GM12878 (cell line): ENCODE measurements around the gene BPTF. TPM values are rescaled to one million over a fixed set of nuclear protein-coding genes. Genes with fewer than 3 reads are reported as not detected.
A peak's percentile ranks its signal among the peaks of the same experiment; 100 is the strongest.

Source experiments
- ATAC-seq: fragments of 200-7000 bp; cut with Tn5 transposase; 3 replicates; pipeline ENCODE4 v1.9.1; 2020; ENCODE audit warnings: mild to moderate bottlenecking, moderate library complexity
- BruUV-seq: library from RNA; stranded (reverse); fragments of 400-500 nt; replicated peaks from 2 replicates; lab custom pipeline; 2021; lab: Mats Ljungman, UMichigan
- CTCF ChIA-PET: fragments of 300-600 bp; sonication (Branson Sonifier 250); formaldehyde crosslinking; extraction: SDS; loops from one replicate; lab custom pipeline; 2021; ENCODE audit warnings: inconsistent platforms; lab: Yijun Ruan, JAX
- POLR2A ChIA-PET: fragments of 350-600 bp; formaldehyde crosslinking; extraction: SDS; loops from one replicate; lab custom pipeline; 2021; ENCODE audit warnings: inconsistent platforms; lab: Charles Lee
- RAD21 ChIA-PET: fragments of 300-600 bp; sonication (Branson Sonifier 250); formaldehyde crosslinking; loops from one replicate; lab custom pipeline; 2023; ENCODE audit warnings: antibody characterized with exemption; ENCODE audit not compliant: unreplicated experiment; lab: Charles Lee
- SMC1A ChIA-PET: fragments of 300-600 bp; sonication (Branson Sonifier 250); formaldehyde crosslinking; loops from one replicate; lab custom pipeline; 2023; ENCODE audit not compliant: unreplicated experiment, uncharacterized antibody; lab: Charles Lee
- DNase-seq: peaks from one replicate; pipeline ENCODE4 v3.0.0-alpha.2; 2011; ENCODE audit warnings: low read depth, low spot score
- FAIRE-seq: peaks from 3 replicates; lab custom pipeline; 2011; peaks lifted over from hg19 to GRCh38; lab: Jason Lieb, UNC
- H2AFZ ChIP-seq: 2 replicates; pipeline ENCODE4 v1.6.0; 2011; ENCODE audit warnings: low read depth, low read length, control low read depth; ENCODE audit not compliant: control insufficient read depth
- H3K27ac ChIP-seq: 2 replicates; pipeline ENCODE4 v1.5.1; 2011; ENCODE audit warnings: control low read depth; ENCODE audit not compliant: control insufficient read depth, insufficient read depth
- H3K27me3 ChIP-seq, 2 experiments: replicated peaks in 1 of 2; 2 replicates each; pipeline versions ENCODE4 v1.6.0 to v1.6.1; 2011; ENCODE audit warnings: low read length in 1 of 2; ENCODE audit not compliant: control insufficient read depth in 2 of 2, insufficient read depth in 2 of 2
- H3K36me3 ChIP-seq, 2 experiments: 2 replicates each; pipeline ENCODE4 v1.5.1; 2011; ENCODE audit warnings: low read length in 1 of 2; ENCODE audit not compliant: control insufficient read depth in 2 of 2, insufficient read depth in 2 of 2
- H3K4me1 ChIP-seq: 2 replicates; pipeline ENCODE4 v1.6.1; 2011; ENCODE audit warnings: mild to moderate bottlenecking, low read length, moderate library complexity, mixed read lengths; ENCODE audit not compliant: control insufficient read depth, insufficient read depth
- H3K4me2 ChIP-seq: 2 replicates; pipeline ENCODE4 v1.6.0; 2011; ENCODE audit warnings: control low read depth; ENCODE audit not compliant: control insufficient read depth, insufficient read depth
- H3K4me3 ChIP-seq: fragments of 200-600 bp; sonication (generic); 2 replicates; pipeline ENCODE4 v1.5.1; 2016
- H3K79me2 ChIP-seq: 2 replicates; pipeline ENCODE4 v1.6.0; 2011; ENCODE audit warnings: low read length; ENCODE audit not compliant: control insufficient read depth, insufficient read depth
- H3K9ac ChIP-seq: 2 replicates; pipeline ENCODE4 v1.8.0; 2011; ENCODE audit warnings: low read length, control low read depth, mixed read lengths; ENCODE audit not compliant: control insufficient read depth, insufficient read depth
- H3K9me3 ChIP-seq: replicated peaks from 3 replicates; pipeline ENCODE4 v1.5.1; 2011; ENCODE audit warnings: mild to moderate bottlenecking, low read length; ENCODE audit not compliant: control insufficient read depth, insufficient read depth
- H4K20me1 ChIP-seq: 2 replicates; pipeline ENCODE4 v1.6.0; 2011; ENCODE audit not compliant: control insufficient read depth, insufficient read depth
- CBX3 ChIP-seq: fragments of 200-600 bp; sonication (generic); IDR thresholded peaks from 2 replicates; pipeline ENCODE4 v1.6.1; 2016; ENCODE audit warnings: low read depth, borderline replicate concordance
- DPF2 ChIP-seq: fragments of 450-650 bp; IDR thresholded peaks from 2 replicates; pipeline ENCODE4 v1.6.1; 2017; ENCODE audit warnings: mild to moderate bottlenecking
- EZH2 ChIP-seq: IDR thresholded peaks from 2 replicates; pipeline ENCODE4 v1.6.1; 2012; ENCODE audit warnings: low read depth, mild to moderate bottlenecking, control low read depth, inconsistent platforms, low read length, borderline replicate concordance; ENCODE audit not compliant: control insufficient read depth
- MEF2A ChIP-seq: IDR thresholded peaks from 2 replicates; pipeline ENCODE4 v1.6.1; 2011; ENCODE audit warnings: low read depth, mild to moderate bottlenecking, low read length, moderate library complexity; ENCODE audit not compliant: insufficient read depth
- NR2C1 ChIP-seq: fragments of 450-650 bp; IDR thresholded peaks from 2 replicates; pipeline ENCODE4 v1.6.1; 2017; ENCODE audit warnings: antibody characterized with exemption, mild to moderate bottlenecking, moderate library complexity
- ZNF24 ChIP-seq: fragments of 450-650 bp; IDR thresholded peaks from 2 replicates; pipeline ENCODE4 v1.6.1; 2017; ENCODE audit warnings: antibody characterized with exemption, mild to moderate bottlenecking
- WGBS: methylation state at CpG from one replicate; pipeline ENCODE4 v1.1.6; 2016; ENCODE audit warnings: low lambda C conversion rate; ENCODE audit not compliant: insufficient replicate concordance, insufficient coverage; ENCODE audit errors: missing lambda C conversion rate; 5-methylcytosine and 5-hydroxymethylcytosine counted together
- in situ Hi-C: fragments of 300-500 bp; cut with MboI; formaldehyde crosslinking; loops from 9 replicates; pipeline ENCODE4 v1.14.3; 2018; ENCODE audit warnings: mixed read lengths
- intact Hi-C: fragments of 100-400 bp; cut with micrococcal nuclease; formaldehyde crosslinking; loops from one replicate; pipeline ENCODE4 v1.14.2; 2022; ENCODE audit not compliant: unreplicated experiment
- polyA plus RNA-seq, 11 experiments: library from polyadenylated mRNA; depleted of rRNA in 4 of 11; unstranded in 6 of 11; stranded (reverse) in 5 of 11; fragments of >200 nt; fragmentation: Nextera tagmentation in 4 of 11; fragmentation: Illumina TruSeq in 1 of 11; extraction: Ambion mirVana in 4 of 11; extraction: Trizol in 1 of 11; gene quantifications; 1 replicate in 1 of 11; 2 replicates in 10 of 11; pipeline versions ENCODE4 v1.2.1 to v1.2.3, GENCODE V29; 2011 to 2016; ENCODE audit warnings: inconsistent platforms in 2 of 11, missing spikeins in 2 of 11, low read depth in 1 of 11
- total RNA-seq, 4 experiments: library from RNA; depleted of rRNA in 3 of 4; stranded (reverse); fragments of >200 nt in 3 of 4; fragmentation: Illumina TruSeq in 1 of 4; extraction: Trizol in 1 of 4; gene quantifications; 2 replicates each; pipeline versions ENCODE4 v1.2.1 to v1.2.3, GENCODE V29; 2013 to 2021
- TF ChIP-seq, protein P1 (sequence below), 3 experiments: IDR thresholded peaks in 2 of 3; conservative IDR thresholded peaks in 1 of 3; 2 replicates each; pipeline ENCODE4 v1.5.1; 2011; ENCODE audit warnings: low read depth in 3 of 3, low read length in 3 of 3, mild to moderate bottlenecking in 3 of 3, control low read depth in 2 of 3, moderate library complexity in 2 of 3, inconsistent platforms in 1 of 3, mixed read lengths in 1 of 3; ENCODE audit not compliant: control insufficient read depth in 2 of 3, insufficient read depth in 1 of 3; ENCODE audit errors: extremely low read depth in 1 of 3

Gene BPTF
- total and polyA plus RNA-seq, 10 of the 15 experiments (the other 5 are each of a cell fraction or from before 2014, with no cell fraction given): 19.4 to 78.3 (median 44.8) TPM

DNA sequence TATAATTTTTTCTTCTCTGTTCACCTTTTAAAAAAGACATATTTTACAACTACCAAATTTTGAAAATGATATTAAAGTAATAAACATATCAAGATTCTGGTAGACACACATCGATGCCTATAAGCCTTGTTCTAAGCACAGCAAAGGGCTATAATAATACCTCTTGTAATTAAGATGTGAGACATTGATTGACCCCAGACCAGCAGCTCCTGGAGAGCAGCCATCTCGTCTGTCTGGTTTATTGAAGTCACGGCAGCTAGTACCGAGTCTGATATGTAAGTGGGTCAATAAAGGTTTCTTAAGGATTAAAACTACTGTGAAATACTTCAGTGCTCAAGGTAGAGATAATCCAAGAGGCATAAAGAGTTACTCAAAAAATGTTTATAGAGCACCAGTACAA, 94.9 kb downstream of the BPTF start:
- no TSS peak for BruUV-seq
- FAIRE-seq: no peak

More for the DNA sequence above, 94.9 kb downstream of the BPTF start:
- H3K27ac ChIP-seq: no peak overlapping the region
- no peaks in the 10 kb centered on the region for H3K79me2 ChIP-seq
- ChIA-PET SMC1A (no interaction called here), RAD21 (no interaction called here), CTCF (interaction anchor here (0.8 to 1.6 kb wide), 3 partner anchors 22 to 120 kb away, joined by 3 to 9 read pairs (median 3); no protein-coding TSS in a partner anchor), POLR2A (no interaction called here)
- peaks cover 9 to 30% of the 10 kb centered on the region in 2 experiments for H3K36me3 ChIP-seq
- no peak overlapping the region for H3K4me2 ChIP-seq
- no peak for ATAC-seq
- no peaks in the 10 kb centered on the region for H3K4me1 ChIP-seq
- intact Hi-C loops (no loop called here), in situ Hi-C loops (no loop called here)
- WGBS: 94% methylated on average over 4 of the region's 4 CpGs
- no peaks in the 10 kb centered on the region for H3K9me3 ChIP-seq
- no peak overlapping the region for H2AFZ ChIP-seq
- H3K27me3 ChIP-seq: no peaks in the 10 kb centered on the region
- H3K4me3 ChIP-seq: no peak overlapping the region
- DNase-seq: no peak
- H4K20me1 ChIP-seq: no peaks in the 10 kb centered on the region
- H3K9ac ChIP-seq: no peak overlapping the region
- TF ChIP-seq CBX3 (no peak), EZH2 (no peak), NR2C1 (peak; percentile 7; the same call in 1 of the 2 replicates), ZNF24 (no peak), MEF2A (no peak), DPF2 (no peak)
- TF ChIP-seq, protein P1, sequence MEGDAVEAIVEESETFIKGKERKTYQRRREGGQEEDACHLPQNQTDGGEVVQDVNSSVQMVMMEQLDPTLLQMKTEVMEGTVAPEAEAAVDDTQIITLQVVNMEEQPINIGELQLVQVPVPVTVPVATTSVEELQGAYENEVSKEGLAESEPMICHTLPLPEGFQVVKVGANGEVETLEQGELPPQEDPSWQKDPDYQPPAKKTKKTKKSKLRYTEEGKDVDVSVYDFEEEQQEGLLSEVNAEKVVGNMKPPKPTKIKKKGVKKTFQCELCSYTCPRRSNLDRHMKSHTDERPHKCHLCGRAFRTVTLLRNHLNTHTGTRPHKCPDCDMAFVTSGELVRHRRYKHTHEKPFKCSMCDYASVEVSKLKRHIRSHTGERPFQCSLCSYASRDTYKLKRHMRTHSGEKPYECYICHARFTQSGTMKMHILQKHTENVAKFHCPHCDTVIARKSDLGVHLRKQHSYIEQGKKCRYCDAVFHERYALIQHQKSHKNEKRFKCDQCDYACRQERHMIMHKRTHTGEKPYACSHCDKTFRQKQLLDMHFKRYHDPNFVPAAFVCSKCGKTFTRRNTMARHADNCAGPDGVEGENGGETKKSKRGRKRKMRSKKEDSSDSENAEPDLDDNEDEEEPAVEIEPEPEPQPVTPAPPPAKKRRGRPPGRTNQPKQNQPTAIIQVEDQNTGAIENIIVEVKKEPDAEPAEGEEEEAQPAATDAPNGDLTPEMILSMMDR (IDR thresholded peaks at IDR 0.05 in 2 of 3, conservative IDR thresholded peaks at IDR 0.05 in 1 of 3; ENCODE audit: control insufficient read depth in 2 of 3, extremely low read depth in 1 of 3, insufficient read depth in 1 of 3, low read depth in 3 of 3, low read length in 3 of 3): no peak
